22Rv1 (cell line): ENCODE measurements around the gene PLA2G6.

Source experiments
- CTCF ChIP-seq: fragments of 450-650 bp; IDR thresholded peaks from 2 replicates; pipeline ENCODE4 v1.5.1; 2017; ENCODE audit warnings: mild to moderate bottlenecking
- ZFX ChIP-seq: fragments of 450-650 bp; IDR thresholded peaks from 2 replicates; pipeline ENCODE4 v1.6.1; 2017; ENCODE audit warnings: antibody characterized with exemption, borderline replicate concordance

DNA sequence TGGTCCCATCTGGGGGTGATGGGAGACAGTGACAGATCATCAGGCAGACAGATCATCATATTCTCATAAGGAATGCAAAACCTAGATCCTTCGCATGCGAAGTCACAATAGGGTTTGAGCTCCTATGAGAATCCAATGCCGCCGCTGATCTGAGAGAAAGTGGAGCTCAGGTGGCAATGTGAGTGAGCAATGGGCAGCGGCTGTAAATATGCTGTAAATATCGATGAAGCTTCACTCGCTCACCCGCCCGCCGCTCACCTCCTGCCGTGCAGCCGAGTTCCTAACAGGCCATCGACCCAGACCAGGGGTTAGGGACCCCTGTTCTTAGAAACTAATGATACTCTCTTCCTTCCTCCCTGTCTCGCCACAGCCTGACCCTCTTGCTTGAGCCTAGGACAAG is 9.4 kb upstream of the PLA2G6 start:
- no peak for TF ChIP-seq CTCF
- no peak for TF ChIP-seq ZFX
